LoVo (cell line): ENCODE data around the gene NCKAP5.

Source experiments
- DNase-seq: peaks from one replicate; pipeline ENCODE4 v3.0.0-alpha.2; 2016; ENCODE audit warnings: low spot score

The NCKAP5 gene

GRCh38 chr2:133522204-133522603, 46.1 kb downstream of the NCKAP5 start:
- no peak for DNase-seq

- no peak for DNase-seq
Measured at GRCh38 chr2:133521146-133521745, 47.0 kb downstream of the NCKAP5 start.

GRCh38 chr2:133519677-133520076, 48.6 kb downstream of the NCKAP5 start:
- DNase-seq = peak; percentile 2

- no peak for DNase-seq
Measured at GRCh38 chr2:133518700-133519344, 49.4 kb downstream of the NCKAP5 start.

- no peak for DNase-seq
Measured at GRCh38 chr2:133517876-133518275, 50.4 kb downstream of the NCKAP5 start.

- DNase-seq = no peak
Measured at GRCh38 chr2:133516405-133517026, 51.7 kb downstream of the NCKAP5 start.

GRCh38 chr2:133515271-133515670, 53.0 kb downstream of the NCKAP5 start:
- no peak for DNase-seq

GRCh38 chr2:133513893-133514292, 54.4 kb downstream of the NCKAP5 start:
- no peak for DNase-seq

- DNase-seq = no peak
Measured at GRCh38 chr2:133512121-133512520, 56.1 kb downstream of the NCKAP5 start.

GRCh38 chr2:133511679-133512078, 56.6 kb downstream of the NCKAP5 start:
- DNase-seq = no peak

- DNase-seq = no peak
Measured at GRCh38 chr2:133509777-133510176, 58.5 kb downstream of the NCKAP5 start.

- no peak for DNase-seq
Measured at GRCh38 chr2:133508546-133509165, 59.6 kb downstream of the NCKAP5 start.

- no peak for DNase-seq
Measured at GRCh38 chr2:133506996-133507395, 61.3 kb downstream of the NCKAP5 start.

- no peak for DNase-seq
Measured at GRCh38 chr2:133504566-133505505, 63.4 kb downstream of the NCKAP5 start.

GRCh38 chr2:133503927-133504326, 64.3 kb downstream of the NCKAP5 start:
- no peak for DNase-seq

- no peak for DNase-seq
Measured at GRCh38 chr2:133503323-133503722, 64.9 kb downstream of the NCKAP5 start.

- no peak for DNase-seq
Measured at GRCh38 chr2:133502678-133503077, 65.6 kb downstream of the NCKAP5 start.

GRCh38 chr2:133500917-133501316, 67.3 kb downstream of the NCKAP5 start:
- no peak for DNase-seq

- no peak for DNase-seq
Measured at GRCh38 chr2:133498662-133499585, 69.3 kb downstream of the NCKAP5 start.

- DNase-seq = no peak
Measured at GRCh38 chr2:133497951-133498565, 70.2 kb downstream of the NCKAP5 start.
